GM19455 (cell line): ENCODE results near the gene ETNPPL.
"Not testable (repeated sequence)": the region's sequence is repeated elsewhere in the genome, so short reads cannot be mapped to it uniquely, and the experiment has no call there.

Experiments used
- ATAC-seq: cut with Tn5 transposase; IDR thresholded peaks from one replicate; pipeline ENCODE4 v1.9.1; 2021; ENCODE audit not compliant: unreplicated experiment

Gene ETNPPL

GRCh38 chr4:108758498-108758897, 4.4 kb downstream of the ETNPPL start:
- no peak for ATAC-seq

GRCh38 chr4:108754327-108754726, 8.5 kb downstream of the ETNPPL start:
- no peak for ATAC-seq

GRCh38 chr4:108751321-108751720, 11.5 kb downstream of the ETNPPL start:
- no peak for ATAC-seq

- no peak for ATAC-seq
These were observed 13.7 kb downstream of the ETNPPL start for GRCh38 chr4:108749119-108749518.

- ATAC-seq, result no peak
These were observed 16.3 kb downstream of the ETNPPL start for GRCh38 chr4:108746511-108746910.

- ATAC-seq, result no peak
These were observed 18.5 kb downstream of the ETNPPL start for GRCh38 chr4:108744307-108744706.

GRCh38 chr4:108742451-108743420, 20.1 kb downstream of the ETNPPL start:
- ATAC-seq, result no peak

GRCh38 chr4:108738003-108738706, 24.7 kb downstream of the ETNPPL start:
- no peak for ATAC-seq

GRCh38 chr4:108731006-108731405, 31.8 kb downstream of the ETNPPL start:
- ATAC-seq, result no peak

- ATAC-seq, result no peak
These were observed 32.3 kb downstream of the ETNPPL start for GRCh38 chr4:108730579-108730978.

- no peak for ATAC-seq
These were observed 33.1 kb downstream of the ETNPPL start for GRCh38 chr4:108729731-108730130.

- no peak for ATAC-seq
These were observed 37.4 kb downstream of the ETNPPL start for GRCh38 chr4:108725457-108725856.

GRCh38 chr4:108717386-108717785, 45.5 kb downstream of the ETNPPL start:
- ATAC-seq, result no peak

GRCh38 chr4:108716340-108716739, 46.5 kb downstream of the ETNPPL start:
- ATAC-seq, result no peak

GRCh38 chr4:108714880-108715279, 48.0 kb downstream of the ETNPPL start:
- ATAC-seq, result no peak

GRCh38 chr4:108710578-108710977, 52.3 kb downstream of the ETNPPL start:
- ATAC-seq, result not testable (repeated sequence)

- no peak for ATAC-seq
These were observed 53.1 kb downstream of the ETNPPL start for GRCh38 chr4:108709722-108710121.

GRCh38 chr4:108709234-108709633, 53.6 kb downstream of the ETNPPL start:
- no peak for ATAC-seq

GRCh38 chr4:108706289-108706688, 56.6 kb downstream of the ETNPPL start:
- ATAC-seq, result no peak

GRCh38 chr4:108703966-108704365, 58.9 kb downstream of the ETNPPL start:
- no peak for ATAC-seq

GRCh38 chr4:108703370-108703769, 59.5 kb downstream of the ETNPPL start:
- ATAC-seq, result no peak

- ATAC-seq, result no peak
These were observed 59.9 kb downstream of the ETNPPL start for GRCh38 chr4:108702960-108703359.
